22Rv1 (cell line): ENCODE results near the gene WWOX.

ENCODE experiments used
- ZFX ChIP-seq: fragments of 450-650 bp; IDR thresholded peaks from 2 replicates; pipeline ENCODE4 v1.6.1; 2017; ENCODE audit warnings: antibody characterized with exemption, borderline replicate concordance
- TF ChIP-seq, protein P1 (sequence below): fragments of 450-650 bp; IDR thresholded peaks from 2 replicates; pipeline ENCODE4 v1.5.1; 2017; ENCODE audit warnings: mild to moderate bottlenecking

DNA sequence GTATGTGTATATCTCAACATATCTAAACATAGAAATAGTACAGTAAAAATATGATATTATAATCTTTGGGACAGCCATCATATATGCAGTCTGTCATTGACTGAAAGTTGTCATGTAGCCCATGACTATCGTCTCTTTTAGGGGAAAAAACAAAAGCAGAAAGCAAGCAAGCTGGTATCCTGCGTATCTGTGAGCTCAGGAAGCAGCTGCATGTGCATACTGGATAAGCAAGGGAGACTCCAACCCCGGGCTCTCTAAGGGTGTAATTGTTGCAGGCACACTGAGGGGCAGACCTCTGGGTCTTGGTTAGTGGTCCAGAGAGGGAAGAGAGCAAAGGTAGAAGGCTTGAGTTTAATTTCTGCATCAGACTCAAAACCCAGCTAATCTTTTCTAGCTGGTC, 920.0 kb downstream of the WWOX start:
- TF ChIP-seq, protein P1, sequence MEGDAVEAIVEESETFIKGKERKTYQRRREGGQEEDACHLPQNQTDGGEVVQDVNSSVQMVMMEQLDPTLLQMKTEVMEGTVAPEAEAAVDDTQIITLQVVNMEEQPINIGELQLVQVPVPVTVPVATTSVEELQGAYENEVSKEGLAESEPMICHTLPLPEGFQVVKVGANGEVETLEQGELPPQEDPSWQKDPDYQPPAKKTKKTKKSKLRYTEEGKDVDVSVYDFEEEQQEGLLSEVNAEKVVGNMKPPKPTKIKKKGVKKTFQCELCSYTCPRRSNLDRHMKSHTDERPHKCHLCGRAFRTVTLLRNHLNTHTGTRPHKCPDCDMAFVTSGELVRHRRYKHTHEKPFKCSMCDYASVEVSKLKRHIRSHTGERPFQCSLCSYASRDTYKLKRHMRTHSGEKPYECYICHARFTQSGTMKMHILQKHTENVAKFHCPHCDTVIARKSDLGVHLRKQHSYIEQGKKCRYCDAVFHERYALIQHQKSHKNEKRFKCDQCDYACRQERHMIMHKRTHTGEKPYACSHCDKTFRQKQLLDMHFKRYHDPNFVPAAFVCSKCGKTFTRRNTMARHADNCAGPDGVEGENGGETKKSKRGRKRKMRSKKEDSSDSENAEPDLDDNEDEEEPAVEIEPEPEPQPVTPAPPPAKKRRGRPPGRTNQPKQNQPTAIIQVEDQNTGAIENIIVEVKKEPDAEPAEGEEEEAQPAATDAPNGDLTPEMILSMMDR, result no peak
- no peak for TF ChIP-seq ZFX
